Pancreas (tissue), 10 donors: ENCODE results near the gene CHPT1. TPM values are rescaled to one million over a fixed set of nuclear protein-coding genes. Genes with fewer than 3 reads are reported as not detected.

Source experiments
- ATAC-seq, 4 donors: fragments of 200-7000 bp; cut with Tn5 transposase; one replicate each; pipeline versions ENCODE4 v1.8.0 to v1.9.1; 2020; ENCODE audit warnings: mild to moderate bottlenecking in 4 of 4, moderate library complexity in 4 of 4
- DNase-seq, 6 donors: peaks; one replicate each; pipeline ENCODE4 v3.0.0-alpha.2; 2020
- FAIRE-seq: peaks from 2 replicates; lab custom pipeline; 2012; peaks lifted over from hg19 to GRCh38; lab: Jason Lieb, UNC
- H3K27ac ChIP-seq, 4 donors: fragments of 200-600 bp; sonication (generic); 1 replicate in 3 of 4; 2 replicates in 1 of 4; pipeline versions ENCODE4 v1.5.0 to v1.8.0; 2020
- H3K27me3 ChIP-seq, 4 donors: fragments of 200-600 bp; one replicate each; pipeline ENCODE4 v1.8.0; 2021
- H3K36me3 ChIP-seq, 3 donors: fragments of 200-600 bp; sonication (generic) in 1 of 3; one replicate each; pipeline versions ENCODE4 v1.5.0 to v1.8.0; 2020 to 2021
- H3K4me1 ChIP-seq, 3 donors: fragments of 200-600 bp; one replicate each; pipeline ENCODE4 v1.8.0; 2021
- H3K4me3 ChIP-seq, 4 donors: fragments of 200-600 bp; sonication (generic) in 2 of 4; one replicate each; pipeline versions ENCODE4 v1.5.0 to v1.8.0; 2020 to 2021
- H3K9me3 ChIP-seq, 4 donors: fragments of 200-600 bp; one replicate each; pipeline ENCODE4 v1.8.0; 2021
- WGBS, 2 donors: extraction: QIAGEN DNeasy Blood & Tissue Kit; methylation state at CpG; one replicate each; pipeline ENCODE4 v1.1.7; 2013; 5-methylcytosine and 5-hydroxymethylcytosine counted together
- intact Hi-C, 3 donors: fragments of 100-400 bp; cut with DNase I; formaldehyde crosslinking; loops; one replicate each; pipeline versions ENCODE4 v1.11.1 to v1.14.2; 2022
- polyA plus RNA-seq, 2 donors: library from polyadenylated mRNA; stranded (reverse); fragments of 200-250 nt; gene quantifications; one replicate each; pipeline ENCODE4 v1.2.3, GENCODE V29; 2013
- total RNA-seq, 6 donors: library from RNA; stranded (reverse); fragmentation: NEBNext Ultra II Directional in 4 of 6; extraction: Animal tissue kit (Norgen Biotek cat#: 25700) in 4 of 6; gene quantifications; one replicate each; pipeline versions ENCODE4 v1.2.1 to v1.2.4, GENCODE V29; 2021 to 2023
- TF ChIP-seq, protein P1 (sequence below), 4 donors: fragments of 200-600 bp; sonication (generic) in 3 of 4; IDR thresholded peaks; one replicate each; pipeline versions ENCODE4 v1.5.0 to v1.8.0; 2021; ENCODE audit warnings: antibody characterized with exemption in 4 of 4
- donor health status: healthy with polysubstance abuse.
- donor health status: DM: no; HTN: no; CAD: no; lungs with moderate emphysema.
- donor health status: DM: no; HTN: no; CAD: no.
- donor health status: control.
- donor health status: control.
- donor health status: Bipolar disorder and iron deficiency.
- donor health status: DM: yes; HTN: yes; CAD: no.
- donor health status: DM: no; HTN: no; CAD: no.
- donor health status: DM: no; HTN: no; CAD: no.
- donor health status: DM: yes; HTN: yes; CAD: no.

The CHPT1 gene
- total and polyA plus RNA-seq, 8 donors: 10.3 to 27.3 (median 14.2) TPM

DNA sequence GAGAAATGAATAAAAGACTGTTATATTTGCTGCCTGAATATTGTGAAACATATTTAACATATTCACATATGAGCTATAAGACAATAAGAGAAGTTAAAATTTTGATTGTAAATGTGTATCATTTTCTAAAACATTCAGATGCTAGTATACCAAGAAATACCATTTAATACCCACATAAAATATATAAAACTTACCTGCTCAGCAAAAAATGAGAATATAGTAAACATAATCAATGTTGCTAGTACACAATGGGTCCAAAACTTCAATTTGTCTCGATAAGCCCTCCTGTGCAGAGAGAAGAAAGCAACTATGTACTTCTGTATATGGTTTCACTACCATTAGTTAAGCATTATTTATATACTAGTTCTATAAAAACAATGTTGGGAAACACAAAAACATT is 51.5 kb downstream of the CHPT1 start:
- H3K36me3 ChIP-seq: peaks cover 0 to 7% (median 0%) of the 10 kb centered on the region in 3 donors
- FAIRE-seq (no peak), DNase-seq (no peak), ATAC-seq (no peak)
- no peak overlapping the region for H3K27ac ChIP-seq
- WGBS, 2 donors: 100% methylated on average over 1 of the region's 1 CpG
- TF ChIP-seq, protein P1, sequence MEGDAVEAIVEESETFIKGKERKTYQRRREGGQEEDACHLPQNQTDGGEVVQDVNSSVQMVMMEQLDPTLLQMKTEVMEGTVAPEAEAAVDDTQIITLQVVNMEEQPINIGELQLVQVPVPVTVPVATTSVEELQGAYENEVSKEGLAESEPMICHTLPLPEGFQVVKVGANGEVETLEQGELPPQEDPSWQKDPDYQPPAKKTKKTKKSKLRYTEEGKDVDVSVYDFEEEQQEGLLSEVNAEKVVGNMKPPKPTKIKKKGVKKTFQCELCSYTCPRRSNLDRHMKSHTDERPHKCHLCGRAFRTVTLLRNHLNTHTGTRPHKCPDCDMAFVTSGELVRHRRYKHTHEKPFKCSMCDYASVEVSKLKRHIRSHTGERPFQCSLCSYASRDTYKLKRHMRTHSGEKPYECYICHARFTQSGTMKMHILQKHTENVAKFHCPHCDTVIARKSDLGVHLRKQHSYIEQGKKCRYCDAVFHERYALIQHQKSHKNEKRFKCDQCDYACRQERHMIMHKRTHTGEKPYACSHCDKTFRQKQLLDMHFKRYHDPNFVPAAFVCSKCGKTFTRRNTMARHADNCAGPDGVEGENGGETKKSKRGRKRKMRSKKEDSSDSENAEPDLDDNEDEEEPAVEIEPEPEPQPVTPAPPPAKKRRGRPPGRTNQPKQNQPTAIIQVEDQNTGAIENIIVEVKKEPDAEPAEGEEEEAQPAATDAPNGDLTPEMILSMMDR (IDR thresholded peaks at IDR 0.05): no peak
- H3K27me3 ChIP-seq: no peaks in the 10 kb centered on the region
- no peak overlapping the region for H3K4me3 ChIP-seq
- intact Hi-C loops: no loop called here
- peaks cover 4 to 21% (median 5%) of the 10 kb centered on the region in 3 donors for H3K4me1 ChIP-seq
- H3K9me3 ChIP-seq: no peaks in the 10 kb centered on the region

DNA sequence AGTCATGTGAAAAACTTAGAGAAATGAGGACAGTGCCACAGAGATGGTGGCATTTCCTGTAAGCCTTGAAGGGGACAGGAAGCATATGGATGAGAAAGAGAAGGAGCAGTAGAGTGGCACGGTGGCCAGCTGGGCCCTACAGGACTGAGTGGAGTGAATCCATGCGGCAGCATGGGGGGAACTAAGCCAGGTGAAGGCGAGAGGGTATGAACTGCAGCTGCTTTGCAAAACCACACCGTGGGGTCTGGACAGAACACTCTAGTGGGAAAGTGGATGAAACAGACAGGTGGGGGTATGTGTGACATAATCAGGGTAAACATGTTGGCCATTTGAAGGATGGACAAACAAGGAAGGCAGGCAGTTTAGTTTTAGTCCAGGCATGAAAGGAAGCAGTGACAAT is 52.2 kb downstream of the CHPT1 start:
- 68 to 69% methylated on average over 4 of the region's 4 CpGs for whole genome bisulfite sequencing, 2 donors
- no peak for DNase-seq
- intact Hi-C loops: no loop called here
- TF ChIP-seq, protein P1 (IDR thresholded peaks at IDR 0.05): no peak
- Histone ChIP-seq H3K4me3 (no peak overlapping the region), H3K4me1 (peaks cover 4 to 21% (median 5%) of the 10 kb centered on the region in 3 donors), H3K27me3 (no peaks in the 10 kb centered on the region), H3K27ac (no peak overlapping the region), H3K36me3 (peaks cover 0 to 5% (median 0%) of the 10 kb centered on the region in 3 donors), H3K9me3 (no peaks in the 10 kb centered on the region)
- FAIRE-seq: no peak
- ATAC-seq: peak in 1 of 4 donors; percentile 16

- no peak overlapping the region for H3K4me3 ChIP-seq
- intact Hi-C loops: no loop called here
- no peaks in the 10 kb centered on the region for H3K9me3 ChIP-seq
- ATAC-seq (no peak), DNase-seq (no peak), FAIRE-seq (no peak)
- H3K27me3 ChIP-seq: no peaks in the 10 kb centered on the region
- TF ChIP-seq, protein P1 (IDR thresholded peaks at IDR 0.05): no peak
- no peak overlapping the region for H3K27ac ChIP-seq
- peaks cover 0 to 5% (median 0%) of the 10 kb centered on the region in 3 donors for H3K36me3 ChIP-seq
- 94 to 95% methylated on average over 4 of the region's 4 CpGs for whole genome bisulfite sequencing, 2 donors
- peaks cover 4 to 21% (median 5%) of the 10 kb centered on the region in 3 donors for H3K4me1 ChIP-seq
Measured at GRCh38 chr12:101750152-101750551, 52.7 kb downstream of the CHPT1 start.

DNA sequence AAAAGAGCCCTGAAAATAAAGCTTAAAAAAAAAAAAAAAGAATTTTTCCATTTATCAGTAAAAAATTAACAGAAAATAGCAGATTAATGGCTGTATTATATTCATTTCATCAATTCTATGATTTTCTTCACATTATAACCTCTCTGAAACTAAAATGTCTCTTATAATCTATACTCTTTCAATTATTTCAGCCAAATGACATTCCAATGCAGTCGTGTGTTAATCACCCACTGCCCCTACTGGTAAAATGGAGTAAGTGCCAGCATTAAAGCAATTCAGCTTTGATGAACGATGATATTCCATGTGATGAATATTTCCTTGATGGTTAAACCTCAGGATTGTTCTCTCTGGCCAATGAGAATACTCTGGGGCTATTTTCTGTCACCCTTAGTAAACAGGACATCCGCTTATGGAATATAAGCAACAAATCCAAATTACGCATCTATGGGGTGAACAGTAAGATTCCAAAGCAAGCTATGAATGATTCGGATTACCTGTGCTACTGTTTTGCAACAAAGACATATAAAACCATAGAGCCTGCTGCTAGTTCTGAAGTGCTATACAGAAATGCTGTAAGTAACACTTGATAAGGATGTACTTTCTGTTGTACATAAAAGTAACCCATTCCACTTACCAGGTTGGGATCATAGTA is 62.1 kb downstream of the CHPT1 start:
- Histone ChIP-seq H3K36me3 (no peaks in the 10 kb centered on the region), H3K4me1 (no peaks in the 10 kb centered on the region), H3K27me3 (no peaks in the 10 kb centered on the region), H3K9me3 (no peaks in the 10 kb centered on the region), H3K27ac (no peak overlapping the region), H3K4me3 (no peak overlapping the region)
- no peak for DNase-seq
- FAIRE-seq: peak; percentile 60
- peak; percentile 63 to 85 (median 72) for ATAC-seq
- TF ChIP-seq, protein P1 (IDR thresholded peaks at IDR 0.05): peak; percentile 44 to 71 (median 54)
- intact Hi-C loops: no loop called here
- WGBS, 2 donors: 56 to 59% methylated on average over 5 of the region's 5 CpGs

DNA sequence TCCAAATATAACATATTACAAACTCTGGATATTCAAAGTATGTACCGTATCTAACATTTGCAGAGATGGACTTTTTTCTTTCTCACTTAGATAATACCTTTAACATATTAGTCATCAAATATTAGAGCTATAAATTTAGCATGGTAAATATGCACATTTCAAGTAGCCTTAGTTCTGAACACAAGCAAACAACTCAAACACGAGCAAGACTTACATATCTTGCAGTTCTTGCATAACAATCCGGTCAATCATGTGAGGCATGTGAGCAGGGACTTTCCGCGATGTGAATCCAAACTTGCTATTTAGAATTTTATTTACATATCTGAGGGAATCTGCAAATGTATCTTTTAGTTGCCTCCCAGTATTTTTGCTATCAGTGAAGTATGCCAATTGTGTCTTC is 63.9 kb downstream of the CHPT1 start:
- FAIRE-seq: no peak
- 41 to 46% methylated on average over 5 of the region's 5 CpGs for WGBS, 2 donors
- Histone ChIP-seq H3K27me3 (no peaks in the 10 kb centered on the region), H3K27ac (no peak overlapping the region), H3K4me3 (no peak overlapping the region), H3K4me1 (no peaks in the 10 kb centered on the region), H3K36me3 (no peaks in the 10 kb centered on the region), H3K9me3 (no peaks in the 10 kb centered on the region)
- intact Hi-C loops: no loop called here
- TF ChIP-seq, protein P1 (IDR thresholded peaks at IDR 0.05): no peak
- ATAC-seq: peak in 2 of 4 donors; percentile 22 to 38
- DNase-seq: no peak
